HG02885 (cell line): ENCODE measurements around the gene HTR1A.

ENCODE experiments used
- ATAC-seq: cut with Tn5 transposase; IDR thresholded peaks from one replicate; pipeline ENCODE4 v1.9.1; 2021; ENCODE audit warnings: mild to moderate bottlenecking; ENCODE audit not compliant: unreplicated experiment, poor library complexity

Gene HTR1A

DNA sequence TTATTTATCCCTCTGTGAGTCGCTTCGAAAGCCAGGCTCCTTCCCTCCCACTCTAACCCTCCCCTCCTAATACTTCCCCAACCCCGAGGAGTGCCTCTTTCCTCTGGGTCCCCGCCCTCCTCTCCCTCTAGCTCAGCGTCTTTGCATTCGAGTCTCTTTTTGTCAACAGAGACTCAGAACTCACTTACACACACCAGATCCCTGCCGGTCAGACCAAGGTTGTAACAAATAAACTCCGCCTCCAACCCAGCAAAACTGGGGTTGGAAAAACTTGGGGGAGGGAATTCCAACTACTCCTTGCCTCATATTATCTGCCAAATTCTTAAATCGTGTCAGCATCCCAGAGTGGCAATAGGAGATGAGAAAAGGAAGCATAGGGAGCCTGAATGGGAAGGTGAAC, at the start of gene HTR1A:
TSS of gene HTR1A (minus strand) at position 167 of the 400 bp plus-strand sequence. CDS start 726 bp downstream, outside the sequence.
- no peak for ATAC-seq

DNA sequence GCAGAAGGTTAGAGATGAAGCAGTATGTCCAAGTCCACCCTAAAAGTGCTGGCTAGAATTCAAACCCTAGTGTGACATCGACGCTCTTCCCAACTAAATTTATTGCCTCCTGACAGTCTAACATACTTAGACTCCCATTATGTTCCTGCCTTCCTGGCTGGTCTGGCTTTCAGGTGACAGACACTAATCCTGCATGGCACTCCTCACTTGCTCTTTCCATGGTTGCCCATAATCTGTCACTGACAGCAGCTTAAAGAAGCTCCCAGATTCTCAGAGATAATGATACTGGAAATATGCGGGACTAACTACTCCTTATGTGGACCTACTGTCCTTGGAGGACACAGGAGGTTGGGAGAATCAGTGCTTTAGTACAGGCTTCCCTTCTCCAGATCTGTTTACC, 41.7 kb upstream of the HTR1A start:
- ATAC-seq = no peak

DNA sequence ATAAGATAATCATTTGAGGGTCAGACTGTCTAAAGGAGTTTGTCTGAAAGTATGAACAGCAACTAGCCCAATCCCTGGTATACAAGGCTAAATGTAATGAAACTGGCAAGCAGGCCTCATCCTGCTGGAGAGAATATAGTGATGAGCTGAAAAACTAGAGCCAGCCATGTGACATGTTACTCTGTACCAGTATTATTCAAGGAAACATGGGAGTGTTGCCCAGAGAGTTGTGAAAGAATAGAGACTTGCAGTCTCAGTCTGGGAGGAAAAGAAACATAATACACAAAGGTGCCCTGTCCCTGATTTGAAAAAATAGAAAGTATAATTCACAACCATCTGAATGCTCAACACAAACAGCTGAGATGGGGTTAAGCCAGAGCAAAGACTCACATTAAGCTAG, 37.9 kb upstream of the HTR1A start:
- no peak for ATAC-seq

DNA sequence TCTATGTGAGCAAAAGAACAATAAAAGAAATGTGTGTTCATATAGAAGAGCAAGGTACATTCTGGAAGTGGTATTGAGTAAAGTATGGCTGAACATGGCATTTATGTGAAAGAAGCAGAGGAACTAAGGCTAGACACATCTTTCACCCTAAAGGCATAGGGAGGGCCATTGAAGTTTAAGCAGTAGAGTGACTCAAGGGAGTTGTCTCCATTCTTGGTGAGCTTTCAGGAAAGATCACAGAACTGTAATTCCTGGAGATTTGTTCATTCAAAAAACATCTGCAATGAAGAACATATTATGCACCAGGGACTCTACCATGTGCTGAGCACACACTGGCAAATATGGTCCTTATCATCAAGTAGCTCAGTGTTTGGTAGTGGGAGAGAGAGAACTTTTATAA, 24.8 kb upstream of the HTR1A start:
- ATAC-seq = no peak

DNA sequence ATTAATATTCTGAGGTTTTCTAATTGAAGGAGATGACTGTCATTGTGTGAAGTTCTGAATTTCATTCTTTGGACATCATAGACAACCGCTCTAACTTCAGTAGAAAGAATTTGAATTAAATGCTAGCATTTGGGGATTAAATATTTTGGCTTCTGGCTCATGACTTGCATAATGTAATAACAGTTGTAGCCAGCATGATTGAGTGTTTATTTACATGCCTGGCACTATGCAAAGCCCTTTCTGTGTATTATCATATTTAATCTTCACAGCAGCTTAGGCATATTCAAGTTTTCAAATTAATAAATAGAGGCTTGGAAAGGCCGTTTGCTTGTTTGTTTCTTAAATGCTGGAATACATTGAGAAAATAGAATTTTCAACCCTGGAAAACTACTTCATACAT, 19.6 kb upstream of the HTR1A start:
- no peak for ATAC-seq

DNA sequence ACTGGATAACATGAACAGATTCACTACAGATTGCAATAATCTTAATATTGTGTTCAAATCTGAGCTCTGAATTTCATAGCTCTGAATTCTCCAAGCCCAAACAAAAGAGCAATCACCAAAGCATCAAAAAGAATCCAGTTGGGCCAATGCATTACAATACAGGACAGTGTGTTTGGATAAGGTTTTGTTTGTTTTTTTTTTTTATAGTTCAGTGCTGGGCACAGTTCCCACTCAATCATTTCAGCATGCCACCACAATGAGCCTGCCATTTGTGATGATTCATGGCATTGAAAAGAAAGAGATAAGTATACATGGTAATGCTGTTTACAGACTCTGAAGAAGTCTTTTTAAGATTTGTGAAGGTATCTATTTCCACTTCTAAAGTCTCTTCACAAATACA, 1.7 kb upstream of the HTR1A start:
- no peak for ATAC-seq

DNA sequence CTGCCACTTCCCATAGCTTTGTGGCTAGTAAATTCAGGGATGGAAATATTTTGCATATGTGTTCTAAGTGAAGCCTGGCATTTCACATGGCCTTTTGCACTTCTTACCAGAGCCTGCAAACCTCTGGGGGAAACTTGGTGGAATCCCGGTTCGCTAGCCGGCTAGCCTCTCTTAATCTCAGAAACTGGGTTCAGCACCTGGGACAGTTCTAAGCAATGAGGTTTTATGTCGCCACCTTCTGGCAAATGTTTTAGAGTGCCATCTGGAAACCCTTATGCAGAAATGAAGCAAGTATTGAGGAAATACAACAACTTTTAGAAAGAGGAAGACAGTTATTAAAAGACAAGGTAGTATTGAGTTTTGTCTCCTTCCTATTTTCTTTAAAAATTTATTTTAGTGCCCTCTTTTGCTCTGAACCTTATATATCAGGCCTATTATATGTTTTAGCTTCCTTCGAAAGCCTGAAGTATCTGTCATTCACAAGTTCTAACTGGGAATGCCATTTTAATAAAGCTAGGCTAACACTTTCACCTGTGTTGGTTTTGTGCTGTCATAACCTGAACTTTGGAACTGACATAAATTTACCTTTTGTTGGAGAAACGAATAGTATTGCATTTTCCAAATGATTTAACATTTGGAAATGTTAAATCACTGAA, 963 bp upstream of the HTR1A start:
- ATAC-seq = peak; percentile 88

DNA sequence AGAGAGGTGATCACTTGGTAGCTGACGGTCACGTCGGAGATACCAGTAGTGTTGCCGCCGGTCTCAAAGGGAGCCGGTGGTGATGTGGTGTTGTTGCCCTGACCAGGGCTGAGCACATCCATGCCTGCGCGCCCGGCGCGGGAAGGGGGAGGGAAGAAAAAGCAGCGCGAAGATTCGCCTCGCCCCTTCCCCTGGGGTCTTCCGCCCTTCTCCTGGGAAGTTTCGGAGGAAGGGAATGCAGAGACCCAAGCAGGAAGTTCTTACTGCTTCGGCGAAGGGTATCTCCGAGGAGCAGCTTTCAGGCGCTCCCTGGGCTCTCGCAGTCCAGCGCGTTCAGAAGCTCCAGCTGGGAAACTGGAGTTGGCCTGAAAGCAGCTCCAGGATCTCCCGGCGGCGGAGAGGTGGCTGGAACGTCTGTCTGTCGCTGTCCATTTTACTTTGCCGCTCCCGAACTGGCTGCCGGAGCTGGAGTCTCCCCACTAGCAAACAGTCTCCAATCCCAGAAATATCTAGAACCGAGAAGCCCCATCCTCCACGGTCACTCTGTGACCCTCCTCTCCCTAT, 565 bp downstream of the HTR1A start:
- ATAC-seq = no peak

DNA sequence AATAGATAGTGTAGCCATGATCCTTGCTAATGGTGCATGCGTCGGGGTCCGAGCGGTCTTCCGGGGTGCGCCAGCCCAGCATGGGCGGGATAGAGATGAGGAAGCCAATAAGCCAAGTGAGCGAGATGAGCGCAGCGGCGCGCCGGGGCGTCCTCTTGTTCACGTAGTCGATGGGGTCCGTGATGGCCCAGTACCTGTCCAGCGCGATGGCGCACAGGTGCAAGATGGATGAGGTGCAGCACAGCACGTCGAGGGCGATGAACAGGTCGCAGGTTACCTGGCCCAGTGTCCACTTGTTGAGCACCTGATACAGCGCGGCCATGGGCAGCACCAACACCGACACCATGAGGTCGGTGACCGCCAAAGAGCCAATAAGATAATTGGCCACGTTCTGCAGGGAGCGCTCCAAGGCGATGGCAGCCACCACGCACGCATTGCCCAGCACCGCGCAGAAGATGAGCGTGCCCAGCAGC, 1.1 kb downstream of the HTR1A start:
- no peak for ATAC-seq

DNA sequence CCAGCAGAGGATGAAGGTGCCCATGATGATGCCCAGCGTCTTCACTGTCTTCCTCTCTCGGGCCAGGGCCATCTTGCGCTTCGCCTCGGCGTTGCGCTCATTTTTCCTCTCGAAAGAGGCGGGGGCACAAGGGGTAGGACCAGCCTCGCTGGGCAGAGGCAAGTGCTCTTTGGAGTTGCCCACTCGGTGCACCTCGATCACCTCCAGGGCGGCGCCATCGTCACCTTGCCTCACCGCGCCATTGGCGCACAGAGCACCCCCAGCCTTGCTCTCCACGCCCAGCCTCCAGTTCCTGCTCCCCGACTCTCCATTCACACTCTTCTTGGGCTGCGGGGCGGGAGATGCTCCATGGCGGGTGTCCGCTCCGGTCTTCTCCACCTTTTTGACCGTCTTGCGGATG, 1.6 kb downstream of the HTR1A start:
- ATAC-seq = no peak

DNA sequence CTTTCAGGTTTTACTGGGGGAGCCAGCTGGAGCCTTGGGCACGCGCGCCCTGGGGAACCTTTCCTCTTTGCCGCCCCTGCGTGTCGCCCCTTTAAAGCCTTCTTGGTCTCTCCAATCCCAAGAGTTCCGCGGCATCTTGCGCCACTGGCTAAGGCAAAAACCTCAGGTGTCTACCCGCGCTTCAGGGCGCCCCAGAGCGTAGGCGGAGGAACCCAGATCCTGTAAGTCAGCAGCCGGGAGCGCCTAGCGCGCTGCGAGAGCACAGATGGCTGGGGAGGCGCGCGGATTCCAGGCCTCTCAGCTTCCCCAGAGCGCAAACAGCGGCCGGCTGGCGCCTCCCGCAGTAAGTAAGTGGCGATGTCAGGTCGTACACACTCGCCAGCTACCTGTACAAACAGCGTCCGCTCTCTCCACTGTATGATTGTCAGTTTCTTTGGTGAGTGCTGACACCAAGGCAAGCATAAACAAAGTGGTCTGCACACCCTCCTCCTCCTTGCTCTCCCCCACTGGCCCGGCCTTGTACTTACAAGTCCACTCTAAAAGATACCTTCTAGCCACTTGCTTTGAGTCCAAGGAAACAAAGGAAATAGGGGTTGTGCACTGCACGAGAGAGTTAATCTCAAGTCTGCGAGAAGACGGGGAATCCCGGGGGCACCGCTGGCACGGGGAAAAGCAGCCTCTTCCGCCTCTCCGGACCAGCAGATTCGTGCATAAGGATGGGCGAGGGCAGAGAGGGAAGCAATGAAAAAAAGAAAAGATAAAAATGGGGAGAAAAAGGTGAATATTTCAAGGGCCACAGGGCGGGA, 2.9 kb downstream of the HTR1A start:
- ATAC-seq = no peak

DNA sequence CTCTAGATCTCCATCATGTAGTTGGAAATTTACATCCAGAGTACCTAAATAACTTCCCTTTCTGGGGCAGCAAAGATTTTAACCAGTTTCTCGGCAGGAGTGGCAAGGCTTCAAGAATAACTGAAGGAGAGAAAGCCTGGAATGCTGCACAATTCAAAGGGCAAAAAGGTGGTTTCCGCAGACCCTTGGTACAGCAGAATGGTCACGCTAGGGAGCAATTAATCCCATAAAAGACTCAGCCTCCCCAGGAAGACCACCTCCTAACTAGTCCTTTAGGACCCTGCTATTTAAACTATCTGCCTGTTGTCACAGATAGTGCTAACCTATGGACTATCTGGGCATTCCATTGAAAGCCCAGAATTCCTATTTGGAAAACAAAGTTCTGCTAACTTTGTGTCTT, 3.6 kb downstream of the HTR1A start:
- ATAC-seq = no peak

DNA sequence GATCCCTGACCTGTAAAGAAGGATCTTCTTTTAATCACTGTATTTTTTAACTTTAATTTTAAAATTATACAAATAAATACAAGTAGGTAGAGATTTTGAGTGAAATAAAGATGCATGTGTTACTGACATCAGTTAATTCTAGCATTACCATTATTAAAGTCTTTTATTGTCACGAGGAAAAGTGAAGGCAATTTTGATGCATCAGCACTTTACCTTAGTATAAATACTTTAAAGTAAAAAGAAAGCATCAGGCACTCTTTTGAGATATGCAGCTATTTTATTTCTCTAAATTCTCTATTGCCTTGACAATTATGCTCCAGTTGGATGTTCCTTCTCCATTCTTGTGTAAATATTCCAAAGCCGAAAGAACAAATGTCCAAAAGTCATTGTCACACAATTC, 4.6 kb downstream of the HTR1A start:
- ATAC-seq = no peak

DNA sequence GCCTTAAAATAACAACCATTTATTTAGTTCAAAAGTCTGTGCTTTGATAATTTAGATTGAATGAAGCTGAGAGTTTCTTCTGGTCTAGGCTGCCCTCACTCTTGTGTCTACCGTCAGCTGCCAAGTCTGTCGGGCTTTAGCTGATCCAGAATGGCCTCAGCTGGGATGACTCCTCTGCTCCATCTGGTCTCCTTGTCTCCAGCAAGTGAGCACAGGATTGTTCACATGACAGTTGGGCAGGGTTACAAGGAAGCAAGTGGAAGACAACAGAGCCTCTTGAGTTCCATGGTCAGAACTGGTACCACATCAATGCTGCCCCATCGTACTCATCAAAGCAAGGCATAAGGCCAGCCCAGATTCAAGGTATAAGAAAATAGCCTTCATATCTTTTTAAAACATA, 9.0 kb downstream of the HTR1A start:
- ATAC-seq = no peak

DNA sequence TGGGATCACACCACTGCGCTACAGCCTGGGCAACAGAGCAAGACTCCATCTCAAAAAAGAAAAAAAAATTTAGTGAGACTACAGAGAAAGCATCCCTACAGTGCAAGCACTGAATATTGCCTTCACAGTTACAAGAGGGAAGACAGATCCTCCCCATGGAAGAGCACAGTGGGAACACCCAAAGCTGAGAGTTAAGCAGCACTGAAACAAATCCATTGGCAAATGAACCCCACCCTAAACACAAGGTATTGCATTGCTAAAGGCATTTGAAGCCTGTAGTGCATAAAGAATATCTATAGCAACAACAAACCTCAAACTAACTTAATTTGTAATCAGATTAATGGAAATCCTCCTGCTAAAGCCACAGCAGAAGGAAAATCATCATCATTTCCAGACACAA, 27.1 kb downstream of the HTR1A start:
- no peak for ATAC-seq

DNA sequence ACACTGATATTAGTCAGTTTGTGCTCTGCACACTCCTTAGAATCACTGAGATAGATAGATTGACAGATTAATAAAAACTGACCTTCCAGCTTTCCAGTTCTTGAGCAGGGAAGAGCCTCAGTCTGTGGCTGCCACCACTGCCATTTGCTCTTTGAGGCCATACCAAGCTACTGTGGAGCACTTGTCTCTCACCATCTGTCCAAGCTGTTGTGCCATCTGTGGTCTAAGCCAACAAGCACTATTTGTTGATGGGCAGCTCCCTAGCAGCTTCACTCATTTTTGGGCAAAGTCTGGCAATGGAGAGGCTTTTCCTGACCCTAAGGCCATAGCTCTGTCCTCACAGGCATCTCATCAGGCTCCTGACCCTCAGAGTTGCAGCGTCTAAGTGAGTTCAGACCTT, 30.4 kb downstream of the HTR1A start:
- no peak for ATAC-seq

DNA sequence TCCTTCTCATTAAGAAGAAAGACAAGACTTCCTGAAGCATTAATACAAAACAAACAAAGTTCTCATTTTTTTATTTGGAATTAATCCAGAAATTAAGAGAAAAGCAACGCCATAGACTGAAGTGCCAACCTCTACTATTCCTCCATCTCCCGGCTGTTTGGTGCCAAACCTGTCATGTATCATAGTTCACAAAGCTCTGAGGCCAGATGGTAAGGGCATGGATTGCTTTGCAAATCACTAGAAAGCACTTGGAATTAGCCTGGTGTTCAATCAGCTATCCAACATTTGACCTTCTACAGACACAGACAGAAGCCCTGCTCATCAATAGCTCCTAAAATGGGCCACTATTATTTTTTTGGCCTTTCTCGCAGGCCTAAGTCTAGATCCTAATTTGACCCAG, 33.8 kb downstream of the HTR1A start:
- ATAC-seq = no peak

DNA sequence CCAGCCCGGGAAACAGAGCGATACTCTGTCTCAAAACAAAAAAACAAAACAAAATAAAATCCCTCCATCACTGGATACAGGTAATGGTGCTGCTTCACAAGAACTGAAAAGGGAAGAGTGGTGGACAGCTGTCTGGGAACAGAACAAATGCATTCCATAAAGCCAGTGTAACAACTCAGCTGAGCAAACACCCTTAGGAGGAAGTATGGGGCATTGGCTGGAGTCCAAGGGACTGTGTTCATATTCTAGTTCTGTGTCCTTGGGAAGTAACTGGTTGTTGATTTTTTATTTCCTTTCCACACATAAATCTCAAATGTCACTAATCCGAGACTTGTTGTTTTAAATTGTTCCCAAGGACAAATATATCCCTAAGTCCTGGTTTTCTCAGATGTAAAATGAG, 38.3 kb downstream of the HTR1A start:
- no peak for ATAC-seq

DNA sequence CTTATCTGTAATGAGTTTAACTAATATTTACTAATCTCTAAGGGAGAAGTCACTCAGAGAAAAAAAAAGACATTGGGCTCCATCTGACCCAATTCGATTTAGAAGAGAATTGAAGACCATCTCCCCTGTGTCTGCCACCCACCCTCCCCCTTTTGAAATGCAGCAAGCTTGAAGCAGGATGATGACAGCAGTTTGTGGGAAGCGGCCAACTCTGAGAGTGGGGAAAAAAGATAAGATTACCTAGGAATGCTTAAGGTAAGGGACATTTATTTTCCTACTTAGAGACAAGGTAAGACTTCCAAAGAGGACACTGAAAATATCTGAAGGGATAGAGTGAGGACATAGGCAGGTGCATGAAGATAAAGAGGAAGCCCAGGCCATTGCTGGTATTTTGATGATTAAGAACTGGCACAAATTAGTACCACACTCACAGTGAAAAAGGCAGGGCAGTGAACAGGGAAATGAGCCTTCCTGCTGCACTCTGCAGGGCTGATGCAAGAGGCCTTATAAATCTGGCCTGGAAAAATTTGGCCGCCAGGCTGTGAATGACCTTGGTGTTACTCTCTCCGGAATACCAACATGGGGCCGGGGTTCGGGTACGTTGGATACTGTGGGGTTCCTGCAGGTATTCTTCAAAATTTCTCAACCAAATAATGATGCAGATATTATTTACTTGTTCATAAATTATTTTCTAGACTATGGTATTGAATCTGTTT, 42.3 kb downstream of the HTR1A start:
- no peak for ATAC-seq

DNA sequence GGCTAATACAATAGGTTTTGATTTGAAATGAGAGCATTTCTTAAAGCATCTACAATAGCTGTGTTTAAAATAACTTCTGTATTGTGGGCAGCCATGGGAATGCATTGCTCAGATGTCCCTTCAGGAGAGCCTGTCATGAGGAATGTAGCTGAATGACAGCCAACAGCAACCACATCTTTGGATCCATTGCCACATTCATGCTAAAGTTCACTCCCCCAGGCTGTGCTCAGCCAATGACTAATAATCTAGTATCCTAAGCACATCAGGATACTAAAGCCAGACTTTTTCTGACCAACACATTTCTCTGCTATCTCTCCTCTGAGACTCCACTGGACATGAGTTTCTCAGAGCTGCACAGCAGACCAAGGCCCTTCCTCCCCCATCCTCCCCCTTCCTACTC, 45.5 kb downstream of the HTR1A start:
- no peak for ATAC-seq

DNA sequence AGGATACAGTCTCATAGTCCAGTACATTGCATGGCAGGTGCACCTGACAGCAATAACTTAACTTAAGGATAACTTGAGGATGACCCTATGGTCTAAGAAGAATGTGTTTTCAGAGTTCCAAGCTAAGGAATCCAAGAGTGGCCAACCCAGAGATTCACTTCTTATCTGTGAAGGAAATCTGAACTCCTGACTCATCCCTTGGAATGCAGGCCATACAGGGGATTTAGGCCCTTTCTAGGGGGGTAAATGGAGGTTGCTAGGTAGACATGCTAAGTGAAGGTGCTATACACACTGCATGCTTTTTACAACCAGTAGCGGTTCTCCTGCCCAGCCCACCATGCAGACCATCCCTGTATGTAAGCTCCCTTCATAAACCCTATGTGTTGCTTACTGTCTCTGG, 50.4 kb downstream of the HTR1A start:
- no peak for ATAC-seq
